Measurements from ENCODE around the gene SLC38A5.

GRCh38 chrX:48480583-48480982 lies 10.5 kb upstream of the SLC38A5 start:
- no peak for TF ChIP-seq CTCF (IDR thresholded peaks at IDR 0.05; ENCODE audit: extremely low read depth in 1 of 2, insufficient read depth in 1 of 2, low read depth in 1 of 2, low read length in 2 of 2)
- no peak for TF ChIP-seq MYC (IDR thresholded peaks at IDR 0.05; ENCODE audit: low read depth, low read length)
